ENCODE results near the gene MYCBP2.

- no peak for TF ChIP-seq ZNF274 (IDR thresholded peaks at IDR 0.05; ENCODE audit: low read depth, low read length)
- no peak for TF ChIP-seq YY1 (IDR thresholded peaks at IDR 0.05; ENCODE audit: insufficient read depth, insufficient read length)
Observed at GRCh38 chr13:77235456-77236022, 91.4 kb downstream of the MYCBP2 start.
